Pancreas (tissue), 10 donors: Measurements from ENCODE around the gene NPAP1. TPM values are rescaled to one million over a fixed set of nuclear protein-coding genes. Genes with fewer than 3 reads are reported as not detected.

ENCODE experiments used
- ATAC-seq, 4 donors: fragments of 200-7000 bp; cut with Tn5 transposase; one replicate each; pipeline versions ENCODE4 v1.8.0 to v1.9.1; 2020; ENCODE audit warnings: mild to moderate bottlenecking in 4 of 4, moderate library complexity in 4 of 4
- DNase-seq, 6 donors: peaks; one replicate each; pipeline ENCODE4 v3.0.0-alpha.2; 2020
- FAIRE-seq: peaks from 2 replicates; lab custom pipeline; 2012; peaks lifted over from hg19 to GRCh38; lab: Jason Lieb, UNC
- H3K27ac ChIP-seq, 4 donors: fragments of 200-600 bp; sonication (generic); 1 replicate in 3 of 4; 2 replicates in 1 of 4; pipeline versions ENCODE4 v1.5.0 to v1.8.0; 2020
- H3K27me3 ChIP-seq, 4 donors: fragments of 200-600 bp; one replicate each; pipeline ENCODE4 v1.8.0; 2021
- H3K36me3 ChIP-seq, 3 donors: fragments of 200-600 bp; sonication (generic) in 1 of 3; one replicate each; pipeline versions ENCODE4 v1.5.0 to v1.8.0; 2020 to 2021
- H3K4me1 ChIP-seq, 3 donors: fragments of 200-600 bp; one replicate each; pipeline ENCODE4 v1.8.0; 2021
- H3K4me3 ChIP-seq, 4 donors: fragments of 200-600 bp; sonication (generic) in 2 of 4; one replicate each; pipeline versions ENCODE4 v1.5.0 to v1.8.0; 2020 to 2021
- H3K9me3 ChIP-seq, 4 donors: fragments of 200-600 bp; one replicate each; pipeline ENCODE4 v1.8.0; 2021
- WGBS, 2 donors: extraction: QIAGEN DNeasy Blood & Tissue Kit; methylation state at CpG; one replicate each; pipeline ENCODE4 v1.1.7; 2013; 5-methylcytosine and 5-hydroxymethylcytosine counted together
- intact Hi-C, 3 donors: fragments of 100-400 bp; cut with DNase I; formaldehyde crosslinking; loops; one replicate each; pipeline versions ENCODE4 v1.11.1 to v1.14.2; 2022
- polyA plus RNA-seq, 2 donors: library from polyadenylated mRNA; stranded (reverse); fragments of 200-250 nt; gene quantifications; one replicate each; pipeline ENCODE4 v1.2.3, GENCODE V29; 2013
- total RNA-seq, 6 donors: library from RNA; stranded (reverse); fragmentation: NEBNext Ultra II Directional in 4 of 6; extraction: Animal tissue kit (Norgen Biotek cat#: 25700) in 4 of 6; gene quantifications; one replicate each; pipeline versions ENCODE4 v1.2.1 to v1.2.4, GENCODE V29; 2021 to 2023
- TF ChIP-seq, protein P1 (sequence below), 4 donors: fragments of 200-600 bp; sonication (generic) in 3 of 4; IDR thresholded peaks; one replicate each; pipeline versions ENCODE4 v1.5.0 to v1.8.0; 2021; ENCODE audit warnings: antibody characterized with exemption in 4 of 4
- donor health status: healthy with polysubstance abuse.
- donor health status: DM: no; HTN: no; CAD: no; lungs with moderate emphysema.
- donor health status: DM: no; HTN: no; CAD: no.
- donor health status: control.
- donor health status: control.
- donor health status: Bipolar disorder and iron deficiency.
- donor health status: DM: yes; HTN: yes; CAD: no.
- donor health status: DM: no; HTN: no; CAD: no.
- donor health status: DM: no; HTN: no; CAD: no.
- donor health status: DM: yes; HTN: yes; CAD: no.

The NPAP1 gene
- total and polyA plus RNA-seq, 8 donors, result 0.09 to 1.1 (median 0.28) TPM

DNA sequence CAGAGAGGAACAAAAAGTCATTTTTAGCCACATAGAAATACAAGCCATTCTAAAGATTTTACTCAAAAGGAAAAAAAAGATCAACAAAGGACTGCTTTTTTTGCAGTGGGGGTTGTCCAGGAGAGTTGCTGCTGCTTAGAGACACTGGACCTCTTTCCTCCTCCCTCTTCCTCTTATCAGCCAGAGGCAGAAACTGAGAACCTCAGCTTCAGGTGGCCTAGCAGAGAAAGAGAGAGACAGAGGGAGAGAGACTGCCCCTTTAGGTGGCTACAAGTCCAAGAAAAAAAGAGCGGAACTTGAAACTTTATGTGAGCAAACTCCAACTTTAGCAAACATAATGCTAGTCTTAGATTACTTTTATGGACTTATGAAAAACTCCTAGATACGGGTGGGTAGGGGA lies 54.2 kb downstream of the NPAP1 start:
- DNase-seq, result no peak
- Histone ChIP-seq H3K27me3 (no peaks in the 10 kb centered on the region), H3K27ac (no peak overlapping the region), H3K9me3 (no peaks in the 10 kb centered on the region), H3K4me1 (no peaks in the 10 kb centered on the region), H3K36me3 (no peaks in the 10 kb centered on the region), H3K4me3 (no peak overlapping the region)
- ATAC-seq, result no peak
- intact Hi-C loops, result no loop called here
- no peak for FAIRE-seq
- TF ChIP-seq, protein P1, sequence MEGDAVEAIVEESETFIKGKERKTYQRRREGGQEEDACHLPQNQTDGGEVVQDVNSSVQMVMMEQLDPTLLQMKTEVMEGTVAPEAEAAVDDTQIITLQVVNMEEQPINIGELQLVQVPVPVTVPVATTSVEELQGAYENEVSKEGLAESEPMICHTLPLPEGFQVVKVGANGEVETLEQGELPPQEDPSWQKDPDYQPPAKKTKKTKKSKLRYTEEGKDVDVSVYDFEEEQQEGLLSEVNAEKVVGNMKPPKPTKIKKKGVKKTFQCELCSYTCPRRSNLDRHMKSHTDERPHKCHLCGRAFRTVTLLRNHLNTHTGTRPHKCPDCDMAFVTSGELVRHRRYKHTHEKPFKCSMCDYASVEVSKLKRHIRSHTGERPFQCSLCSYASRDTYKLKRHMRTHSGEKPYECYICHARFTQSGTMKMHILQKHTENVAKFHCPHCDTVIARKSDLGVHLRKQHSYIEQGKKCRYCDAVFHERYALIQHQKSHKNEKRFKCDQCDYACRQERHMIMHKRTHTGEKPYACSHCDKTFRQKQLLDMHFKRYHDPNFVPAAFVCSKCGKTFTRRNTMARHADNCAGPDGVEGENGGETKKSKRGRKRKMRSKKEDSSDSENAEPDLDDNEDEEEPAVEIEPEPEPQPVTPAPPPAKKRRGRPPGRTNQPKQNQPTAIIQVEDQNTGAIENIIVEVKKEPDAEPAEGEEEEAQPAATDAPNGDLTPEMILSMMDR (IDR thresholded peaks at IDR 0.05), result no peak
- 76% methylated on average over 2 of the region's 2 CpGs for WGBS, 2 donors
